Stimulated activated CD8-positive, alpha-beta memory T cell treated with anti-CD3 and anti-CD28 coated beads, Interleukin-12 subunit alpha, Interleukin-12 subunit beta, amount 100 ng/mL, for 1 hour (primary cell): ENCODE measurements around the gene DACT2.

ENCODE experiments used
- DNase-seq: peaks from one replicate; pipeline ENCODE4 v3.0.0-alpha.2; 2020; ENCODE audit warnings: low read depth

Gene DACT2

DNA sequence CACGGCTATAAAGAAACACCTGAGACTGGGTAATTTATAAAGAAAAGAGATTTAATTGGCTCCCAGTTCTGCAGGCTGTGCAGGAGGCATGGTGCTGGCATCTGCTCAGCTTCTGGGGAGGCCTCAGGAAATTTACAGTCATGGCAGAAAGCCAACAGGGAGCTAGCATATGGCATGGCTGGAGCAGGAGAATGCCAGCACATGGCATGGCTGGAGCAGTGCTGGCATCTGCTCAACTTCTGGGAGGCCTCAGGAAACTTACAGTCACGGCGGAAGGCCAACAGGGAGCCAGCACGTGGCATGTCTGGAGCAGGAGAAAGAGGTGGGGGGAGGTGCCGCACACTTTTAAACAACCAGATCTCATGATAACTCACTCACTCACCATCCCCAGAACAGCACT, 32.5 kb upstream of the DACT2 start:
- DNase-seq = no peak

DNA sequence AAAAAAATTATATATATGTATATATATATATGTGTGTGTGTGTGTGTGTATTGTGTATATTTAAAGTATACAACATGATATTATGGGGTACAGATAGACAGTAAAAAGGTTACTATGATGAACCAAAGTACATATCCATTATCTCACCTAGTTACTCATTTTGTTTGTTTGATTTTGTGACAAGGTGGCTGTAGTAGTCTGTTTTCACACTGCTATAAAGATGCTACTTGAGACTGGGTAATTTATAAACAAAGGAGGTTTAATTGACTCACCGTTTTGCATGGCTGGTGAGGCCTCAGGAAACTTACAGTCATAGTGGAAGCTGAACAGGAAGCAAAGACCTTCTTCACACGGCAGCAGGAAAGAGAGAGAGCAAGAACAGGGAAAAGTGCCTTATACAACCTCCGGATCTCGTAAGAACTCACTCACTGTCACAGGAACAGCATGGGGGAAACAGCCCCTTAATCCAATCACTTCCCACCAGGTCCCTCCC, 30.2 kb upstream of the DACT2 start:
- no peak for DNase-seq

DNA sequence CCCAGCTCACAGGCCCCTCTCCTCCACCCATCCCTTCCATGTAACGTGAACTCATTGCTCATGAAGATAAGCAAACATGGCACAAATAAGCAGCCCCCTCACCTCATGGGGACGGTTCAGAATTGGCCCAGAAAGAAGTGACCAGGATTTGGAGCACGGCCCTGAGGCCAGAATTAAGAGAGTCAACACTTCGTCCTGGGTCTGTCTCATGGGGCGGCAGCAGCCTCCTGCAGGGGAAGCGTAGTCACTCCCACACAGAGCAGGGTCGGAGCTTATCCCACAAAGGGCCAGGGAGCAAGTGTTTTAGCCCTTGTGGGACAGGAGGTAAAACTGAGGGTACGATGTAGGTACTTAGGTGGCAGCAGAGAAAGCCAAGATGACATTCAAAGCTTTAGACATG, 28.6 kb upstream of the DACT2 start:
- no peak for DNase-seq

DNA sequence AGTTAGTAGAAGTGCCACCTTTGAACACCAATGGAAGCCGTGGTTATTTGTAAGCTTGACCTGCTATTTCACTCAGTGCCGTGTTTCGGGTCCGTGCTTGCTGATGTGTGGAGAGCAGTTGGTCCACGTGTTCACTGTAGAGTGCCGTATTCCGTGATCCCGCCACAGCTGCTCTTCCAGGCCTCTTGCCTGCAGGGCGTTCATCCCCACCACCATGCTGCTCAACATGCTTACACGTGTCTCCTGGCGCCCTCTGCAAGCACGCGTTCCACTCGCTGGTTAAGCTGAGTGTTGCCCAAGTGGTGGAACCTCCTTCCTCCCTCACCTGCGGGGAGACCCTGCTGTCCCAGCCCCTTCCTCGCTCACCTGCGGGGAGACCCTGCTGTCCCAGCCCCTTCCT, 28.0 kb upstream of the DACT2 start:
- DNase-seq = no peak

DNA sequence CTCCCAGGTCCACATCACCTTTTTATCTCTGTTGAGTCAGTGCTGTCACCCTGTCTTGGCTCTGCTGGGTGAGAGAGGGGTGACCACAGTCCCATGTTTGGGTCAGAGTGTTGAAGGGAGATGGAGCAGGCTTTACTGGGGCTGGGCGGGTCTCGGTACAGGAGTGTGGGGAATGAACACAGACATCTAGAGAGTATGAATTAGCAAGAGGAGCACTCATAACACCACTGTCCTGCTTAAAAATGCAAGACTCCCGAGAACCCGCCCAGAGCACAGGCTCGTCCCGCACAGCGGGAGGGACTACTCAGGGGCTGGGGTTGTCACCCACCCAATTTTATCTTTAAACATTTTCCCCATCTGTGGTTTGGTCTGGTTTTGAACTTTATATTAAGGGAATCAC, 27.5 kb upstream of the DACT2 start:
- DNase-seq = no peak

DNA sequence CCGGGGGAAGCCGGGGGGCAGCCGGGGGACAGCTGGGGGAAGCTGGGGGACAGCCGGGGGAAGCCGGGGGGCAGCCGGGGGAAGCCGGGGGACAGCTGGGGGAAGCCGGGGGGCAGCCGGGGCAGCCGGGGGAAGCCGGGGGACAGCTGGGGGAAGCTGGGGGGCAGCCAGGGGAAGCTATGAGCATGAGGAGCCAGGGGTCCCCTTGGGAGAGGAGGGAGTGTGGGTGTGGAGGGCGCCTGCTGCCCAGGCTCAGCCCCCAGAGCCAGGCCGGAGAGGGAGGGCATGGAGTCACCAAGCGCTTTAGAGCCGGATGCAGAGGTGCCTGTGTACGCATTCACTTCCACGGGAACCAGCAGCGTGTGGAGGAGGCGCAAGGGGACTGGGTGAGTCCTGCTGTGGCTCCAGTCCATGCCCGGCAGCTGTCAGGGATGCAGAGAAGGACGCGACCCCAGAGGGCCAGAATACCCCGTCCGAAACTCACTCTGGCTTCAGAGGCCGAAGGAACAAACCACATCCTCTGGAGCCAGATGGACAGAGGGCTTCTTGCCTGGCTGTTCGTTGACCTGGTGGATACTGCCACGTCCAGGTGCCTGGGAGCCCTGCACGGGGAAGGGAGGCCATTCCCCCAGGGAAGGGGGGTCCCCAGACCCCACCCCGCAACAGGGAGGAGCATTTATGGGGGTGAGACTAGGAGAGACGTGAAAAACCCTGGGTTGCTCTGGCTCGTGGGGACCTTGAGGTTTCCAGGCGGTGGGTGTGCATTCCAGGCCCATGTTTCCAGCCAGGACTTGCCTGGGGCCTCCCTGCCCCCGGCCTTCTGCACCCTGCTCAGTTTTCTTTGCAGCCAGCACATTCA, 26.5 kb upstream of the DACT2 start:
- no peak for DNase-seq

DNA sequence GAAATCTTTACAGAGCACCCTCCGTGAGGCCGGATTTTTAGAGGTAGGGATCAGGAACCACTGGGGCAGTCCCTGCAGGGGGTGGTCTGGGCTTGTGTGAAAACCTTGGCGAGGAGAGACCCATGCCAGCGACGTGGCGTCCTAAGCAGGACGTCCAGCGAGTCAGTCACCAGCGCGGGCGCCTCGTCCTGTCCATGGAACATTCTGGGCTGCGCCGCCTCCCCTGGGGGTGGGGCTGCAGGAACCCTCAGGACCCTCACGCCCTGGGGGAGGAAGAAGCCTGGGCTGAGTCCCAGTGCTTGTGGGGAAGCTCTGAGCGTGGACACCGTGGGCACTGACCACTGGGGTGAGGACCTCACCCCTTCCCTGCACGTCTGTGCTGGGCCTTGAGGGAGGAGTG, 25.7 kb upstream of the DACT2 start:
- no peak for DNase-seq

DNA sequence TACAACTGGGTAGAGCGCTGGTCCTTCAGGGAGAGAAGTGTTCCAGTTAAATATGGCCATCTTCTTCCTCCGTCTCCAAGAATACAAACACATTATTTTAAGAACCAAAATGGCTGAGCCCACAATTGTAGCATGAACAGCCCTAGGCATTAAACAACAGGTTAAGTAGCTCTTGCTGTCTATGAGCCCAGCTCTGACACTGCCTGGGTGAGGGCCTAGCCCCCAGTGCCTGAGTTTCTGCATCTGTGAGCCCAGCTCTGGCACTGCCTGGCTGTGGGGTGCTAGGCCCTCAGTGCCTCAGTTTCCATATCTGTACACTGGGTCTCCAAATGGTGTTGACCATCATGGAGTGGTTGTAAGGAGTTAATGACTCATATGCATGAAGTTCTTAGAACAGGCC, 24.8 kb upstream of the DACT2 start:
- DNase-seq = no peak

DNA sequence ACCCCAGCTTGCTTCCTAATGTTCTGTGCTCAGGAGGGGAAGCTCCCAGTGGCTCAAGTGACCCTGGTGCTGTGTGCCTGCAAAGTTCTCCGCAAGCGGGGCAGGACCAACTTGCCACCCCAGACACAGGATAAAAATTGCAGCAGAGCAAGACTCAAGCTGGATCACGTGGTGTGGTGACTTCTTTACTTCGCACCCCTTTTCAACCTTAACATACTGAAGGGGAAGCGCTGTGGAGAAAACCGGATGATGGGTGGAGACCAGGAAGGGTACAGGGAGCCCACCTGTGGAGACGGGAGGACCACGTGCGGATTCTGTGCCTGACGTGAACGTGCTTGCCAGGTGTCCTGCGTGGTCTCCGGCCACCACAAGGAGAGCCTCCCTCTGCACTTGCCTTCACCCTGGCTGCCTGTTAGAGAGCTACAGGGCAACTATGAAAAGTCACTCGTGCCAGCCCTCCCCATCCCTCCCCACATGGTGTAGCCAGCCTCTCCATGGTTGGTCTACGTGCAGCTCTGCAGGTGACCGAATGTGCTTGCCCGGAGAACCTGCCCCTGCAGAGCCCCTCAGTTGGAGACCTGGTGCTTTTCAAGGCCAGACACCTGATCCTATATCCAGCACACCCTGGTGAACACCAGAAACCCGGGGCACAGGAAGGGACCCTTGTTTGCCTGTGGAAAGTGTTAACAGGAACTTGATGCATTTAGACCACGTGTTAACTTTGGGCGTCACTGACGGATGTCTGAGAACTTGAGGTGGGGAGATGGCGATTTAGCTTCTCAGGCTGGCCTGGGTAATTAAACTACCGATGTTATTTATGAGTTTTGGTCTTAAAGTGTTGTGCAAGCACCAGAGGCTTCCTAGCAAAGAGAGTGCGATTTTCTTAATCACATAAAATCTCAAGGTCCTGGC, 23.9 kb upstream of the DACT2 start:
- no peak for DNase-seq

DNA sequence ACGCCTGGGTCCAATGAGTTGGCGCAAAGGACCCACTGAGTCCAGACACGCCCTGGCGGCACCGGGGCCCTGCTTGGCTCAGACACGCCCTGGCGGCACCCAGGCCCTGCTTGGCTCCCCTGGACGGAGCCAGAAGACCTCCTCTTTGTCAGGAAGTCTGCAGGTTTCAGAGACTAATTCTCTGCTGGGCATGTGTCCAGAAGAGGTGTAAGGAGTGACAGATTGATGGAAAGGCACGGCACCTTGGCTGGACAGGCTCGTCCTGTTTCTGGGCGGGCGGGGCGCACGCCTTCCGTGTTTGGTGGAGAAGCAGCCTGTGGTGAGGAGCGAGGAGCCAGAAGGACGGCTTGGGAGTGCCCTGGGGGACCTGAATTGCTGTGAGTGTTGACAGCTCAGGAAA, 23.1 kb upstream of the DACT2 start:
- DNase-seq = no peak

DNA sequence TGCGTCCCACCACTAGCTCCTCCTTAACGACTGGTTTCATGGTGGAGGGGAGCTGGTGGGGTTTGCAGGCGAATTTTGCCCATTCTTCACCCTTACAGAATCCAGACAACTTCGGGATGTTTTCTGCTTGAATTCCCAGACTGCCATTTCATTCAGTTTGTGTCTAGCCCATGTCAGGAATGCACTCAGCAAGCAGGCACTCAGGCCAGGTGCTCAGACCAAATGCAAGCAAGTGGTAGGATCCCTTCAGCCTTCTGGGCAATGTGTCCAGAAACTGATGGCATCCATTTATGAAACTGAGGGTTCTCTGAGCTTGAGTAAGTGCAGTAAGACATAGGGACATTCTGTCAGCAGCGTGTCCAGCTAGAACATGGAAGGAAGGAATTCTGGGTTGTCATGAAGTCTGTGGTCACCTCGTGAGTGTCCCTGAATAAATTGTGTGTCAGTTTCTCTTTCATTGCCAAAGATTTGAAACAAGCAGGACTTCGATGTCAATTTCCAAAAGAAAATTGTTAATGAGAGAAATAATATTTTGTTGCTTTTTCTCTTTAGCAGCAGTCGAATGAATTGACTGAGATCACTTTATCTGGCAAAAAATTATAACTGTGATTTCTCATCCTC, 21.8 kb upstream of the DACT2 start:
- DNase-seq = no peak

DNA sequence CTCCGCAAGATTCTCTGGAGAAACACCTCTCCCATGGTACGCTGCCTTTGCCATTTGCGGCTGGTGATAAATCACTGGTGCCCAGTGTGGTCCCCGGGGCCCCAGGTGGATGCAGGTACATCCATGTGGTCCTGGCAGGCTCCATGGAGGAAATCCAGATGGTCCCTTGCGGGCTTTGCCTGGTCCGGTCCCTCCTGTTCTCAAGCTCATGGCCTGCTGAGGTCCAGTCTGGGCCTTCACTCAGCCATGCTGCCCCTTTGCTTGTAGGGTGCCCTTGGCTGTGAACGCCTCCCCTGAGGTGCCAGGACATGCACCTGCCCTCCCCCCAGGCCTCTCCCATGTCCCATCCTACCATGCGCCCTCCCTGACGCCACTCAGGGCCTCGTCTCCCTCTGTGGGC, 21.2 kb upstream of the DACT2 start:
- DNase-seq = no peak

DNA sequence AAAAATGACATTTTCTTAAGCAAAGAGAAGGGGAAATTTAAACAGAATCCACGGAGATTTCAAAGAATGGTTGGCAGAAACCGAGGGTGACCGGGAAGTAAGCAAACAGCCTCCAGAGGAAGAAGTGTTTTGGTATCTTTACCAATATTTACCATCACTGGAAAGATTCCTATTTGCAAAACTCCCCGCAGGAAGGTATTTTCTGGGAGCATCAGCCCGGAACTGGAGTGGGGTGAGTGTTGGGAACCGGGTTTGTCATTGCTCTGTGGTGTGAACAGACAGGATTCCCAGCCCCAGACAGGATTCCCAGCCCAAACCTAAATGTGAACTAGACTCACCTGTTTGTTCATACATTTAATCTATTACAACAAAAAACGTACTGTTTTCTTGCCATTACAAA, 19.2 kb upstream of the DACT2 start:
- no peak for DNase-seq

DNA sequence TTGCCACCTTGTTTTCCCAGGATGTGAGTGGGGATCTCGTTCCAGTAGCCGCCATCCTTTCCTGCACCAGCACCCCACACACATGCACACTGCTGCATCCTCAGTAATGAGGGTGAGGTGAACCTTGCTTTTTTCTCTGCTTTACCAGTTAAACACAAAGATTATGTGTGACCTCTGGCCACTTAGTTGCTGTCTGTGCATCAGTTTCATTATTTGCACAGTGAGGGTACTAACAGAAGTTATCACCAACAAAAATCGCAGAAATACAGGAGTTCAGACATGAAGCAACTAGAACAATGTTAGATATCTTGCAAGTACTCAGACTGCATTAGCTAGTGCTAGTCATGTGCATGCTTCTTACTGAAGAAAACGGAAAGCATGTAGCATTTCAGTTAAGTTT, 17.4 kb upstream of the DACT2 start:
- no peak for DNase-seq

DNA sequence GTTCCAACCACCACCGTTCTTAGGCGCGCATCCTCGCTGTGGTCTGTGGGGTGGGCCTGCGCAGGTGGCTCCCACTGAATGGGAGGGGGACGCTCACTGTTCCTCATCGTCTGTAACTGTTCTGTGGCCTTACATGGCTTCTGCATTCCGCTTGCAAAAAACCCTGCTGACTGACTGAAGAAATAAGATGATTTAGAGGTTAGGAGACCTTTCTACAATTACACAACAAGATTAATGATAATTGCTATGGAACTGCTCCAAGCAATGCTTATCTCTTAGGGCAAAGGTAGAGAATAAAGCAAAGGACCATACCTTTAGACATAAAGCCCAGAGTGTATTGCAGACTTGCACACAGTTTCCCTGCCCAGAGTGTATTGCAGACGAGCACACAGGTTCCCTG, 14.4 kb upstream of the DACT2 start:
- no peak for DNase-seq

DNA sequence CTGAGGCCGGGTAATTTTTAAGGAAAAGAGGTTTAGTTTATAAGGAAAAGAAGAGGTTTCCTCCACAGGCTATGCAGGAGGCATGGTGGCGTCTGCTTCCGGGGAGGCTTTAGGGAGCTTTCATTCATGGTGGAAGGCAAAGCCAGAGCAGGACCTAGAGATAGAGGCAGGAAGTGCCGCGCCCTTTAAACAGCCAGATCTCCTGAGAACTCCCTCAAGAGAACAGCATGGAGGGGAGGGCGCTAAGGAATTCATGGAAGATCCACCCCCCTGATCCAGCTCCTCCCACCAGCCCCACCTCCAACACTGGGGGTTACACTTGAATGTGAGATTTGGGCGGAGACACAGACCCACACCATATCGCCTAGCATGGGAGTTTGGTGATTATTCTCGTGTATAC, 13.9 kb upstream of the DACT2 start:
- no peak for DNase-seq

DNA sequence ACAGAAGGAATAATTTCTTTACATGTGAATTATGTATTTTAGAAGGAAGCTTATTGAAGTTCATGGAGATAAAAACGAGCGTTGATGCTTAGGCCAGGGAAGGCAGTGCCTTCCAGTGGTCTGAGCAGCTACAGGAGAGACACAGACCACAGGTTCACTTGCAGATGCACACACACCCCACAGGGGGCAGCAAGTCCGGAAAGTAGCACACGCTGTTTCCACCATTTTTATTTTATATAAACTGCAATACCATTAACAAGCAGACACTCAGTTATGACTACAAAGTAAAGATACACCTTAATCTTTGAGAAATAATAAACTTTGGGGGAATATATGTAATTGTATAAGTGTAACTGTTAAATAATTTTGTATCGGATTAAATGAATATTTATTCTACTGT, 13.5 kb upstream of the DACT2 start:
- DNase-seq = no peak

DNA sequence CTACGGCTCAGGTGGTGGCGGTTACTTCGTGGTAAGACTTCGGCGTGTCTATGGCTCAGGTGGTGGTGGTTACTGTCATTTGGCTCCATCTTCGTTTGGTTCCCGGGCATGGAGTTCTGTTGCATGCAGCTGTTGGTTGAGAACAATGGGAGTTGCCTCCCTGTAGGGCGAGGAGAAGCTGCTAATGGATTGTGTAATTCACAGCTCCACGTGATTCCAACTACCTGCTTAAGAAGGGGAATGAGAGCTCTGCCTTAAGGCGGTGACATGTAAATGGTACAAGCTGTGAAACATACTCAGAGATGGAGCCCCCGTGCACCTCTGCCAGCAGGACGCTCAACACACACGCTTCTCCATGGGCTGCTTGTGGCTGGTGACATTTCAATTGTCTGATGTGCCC, 12.4 kb upstream of the DACT2 start:
- no peak for DNase-seq

DNA sequence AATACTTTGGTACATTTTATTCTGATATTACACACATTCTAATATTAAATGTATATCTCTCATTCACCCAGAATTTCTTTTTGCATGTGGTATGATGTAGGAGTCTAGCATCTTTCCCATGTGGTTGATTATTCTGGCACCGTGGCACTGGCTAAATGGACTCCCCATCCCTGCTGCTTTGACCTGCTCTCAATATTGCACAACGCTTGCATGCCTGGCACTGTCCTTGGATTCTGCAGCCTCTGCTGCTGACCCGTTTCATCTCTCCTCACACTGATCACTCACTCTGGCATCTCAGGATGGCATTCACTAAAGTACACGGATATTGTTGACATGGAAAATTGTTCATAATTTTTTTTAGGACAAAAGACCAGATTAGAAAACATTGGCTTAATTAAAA, 11.5 kb upstream of the DACT2 start:
- no peak for DNase-seq

DNA sequence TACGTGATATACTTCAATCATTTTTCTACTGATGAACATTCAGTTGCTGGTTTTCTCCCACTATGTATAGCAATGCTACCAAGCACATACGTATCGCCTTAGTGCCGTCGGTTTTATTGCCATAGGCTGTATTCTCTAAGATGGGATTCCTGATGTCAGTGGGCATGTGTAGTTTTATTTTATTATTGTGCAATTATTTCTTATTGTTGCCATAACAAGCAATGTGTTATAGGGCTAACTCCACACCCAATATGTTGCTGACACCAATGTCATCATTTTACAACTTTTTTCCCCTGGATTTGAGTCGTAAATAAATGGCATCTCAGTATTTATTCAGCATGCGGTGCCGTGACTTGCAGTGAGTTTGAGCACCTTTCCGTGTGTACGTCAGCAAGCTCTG, 10.8 kb upstream of the DACT2 start:
- DNase-seq = no peak

DNA sequence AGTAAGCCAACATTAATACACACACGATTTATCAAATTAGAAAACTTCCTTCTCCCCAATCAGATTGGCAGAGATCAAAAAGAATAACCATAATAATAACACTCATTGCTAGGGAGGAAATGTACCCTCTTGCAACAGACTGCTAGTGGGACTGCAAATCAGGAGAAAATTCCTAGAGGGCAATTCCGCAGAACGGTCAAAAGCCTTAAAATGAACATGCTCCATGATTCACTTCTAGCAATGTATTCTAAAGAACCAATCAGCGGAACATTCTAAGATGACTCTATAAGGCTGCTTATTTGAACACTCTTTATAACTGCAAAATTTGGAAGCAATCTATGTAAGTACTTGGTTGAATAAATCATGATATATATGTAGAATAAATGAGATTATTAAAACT, 8.5 kb upstream of the DACT2 start:
- no peak for DNase-seq

DNA sequence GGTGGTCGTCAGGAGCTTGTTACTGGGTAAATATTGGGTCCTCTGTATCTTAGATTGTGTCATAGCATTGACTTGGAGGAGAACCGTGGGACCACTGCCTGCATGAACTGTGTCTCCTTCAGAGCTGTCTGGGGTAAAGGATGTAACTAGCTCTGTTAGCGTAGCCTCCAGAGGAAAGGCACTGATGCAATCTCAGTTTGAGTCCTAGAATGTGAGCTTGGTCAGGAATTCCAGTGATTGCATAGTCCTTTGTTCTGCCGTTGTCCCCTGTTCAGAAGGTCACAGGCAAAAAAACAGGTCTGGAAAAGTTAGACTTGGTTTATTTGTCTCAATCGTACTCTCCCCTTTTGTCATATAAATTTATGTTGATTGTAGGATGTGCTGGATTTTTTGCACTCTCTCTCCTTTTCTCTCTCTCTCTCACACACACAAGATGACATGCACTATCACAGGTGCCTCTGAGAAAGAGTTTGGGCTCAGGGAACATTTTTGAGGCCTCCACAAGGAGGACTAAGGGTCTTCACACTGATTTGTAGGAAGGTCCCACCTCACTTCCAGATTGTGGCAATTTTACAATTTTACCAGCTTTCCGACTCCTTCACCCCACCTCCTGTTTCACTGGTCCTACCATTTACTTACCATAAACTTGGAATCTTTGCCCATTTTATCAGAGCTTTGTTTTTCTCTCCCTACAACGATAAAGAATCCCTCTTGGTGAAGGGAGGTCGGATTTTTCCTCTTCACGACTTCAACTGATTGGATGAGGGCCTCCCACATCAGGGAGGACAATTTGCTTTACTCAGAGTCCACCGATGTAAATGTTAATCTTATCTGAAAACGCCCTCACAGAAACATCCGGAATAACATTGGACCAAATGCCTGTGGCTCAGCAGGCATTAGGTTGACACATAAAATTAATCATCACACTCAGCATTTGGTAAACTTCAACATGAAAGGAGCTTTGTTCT, 7.0 kb upstream of the DACT2 start:
- no peak for DNase-seq
